ENCODE results near the gene TEX19. TPM values are rescaled to one million over a fixed set of nuclear protein-coding genes. Genes with fewer than 3 reads are reported as not detected.

TEX19 gene
- total RNA-seq, 6 experiments from 2014 or later, result 0.10 to 0.14 TPM; not detected in 4

DNA sequence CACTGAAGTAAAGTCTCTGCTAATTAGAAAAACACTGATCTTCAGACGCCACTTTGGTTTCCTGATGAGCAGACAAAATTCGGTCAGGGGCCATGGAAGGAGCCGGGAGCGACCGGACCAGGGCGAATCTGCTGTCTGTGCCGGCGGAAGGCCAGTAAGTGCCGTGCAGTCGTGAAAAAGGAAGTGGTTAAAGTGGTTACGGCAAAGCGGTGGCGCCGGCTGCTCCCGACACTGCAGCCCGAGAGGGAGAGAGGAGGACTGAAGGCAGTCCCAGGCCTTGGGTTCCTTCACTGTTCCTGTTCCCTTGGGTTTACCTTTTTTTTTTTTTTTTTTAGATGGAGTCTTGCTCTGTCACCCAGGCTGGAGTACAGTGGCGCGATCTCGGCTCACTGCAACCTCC is 41.8 kb downstream of the TEX19 start:
- no peak for TF ChIP-seq CTCF (IDR thresholded peaks at IDR 0.05)
- Mint-ChIP-seq H3K27me3 (ENCODE audit: insufficient read depth) (peaks cover 1% of the 10 kb centered on the region; the same call in 1 of the 2 replicates), H3K36me3 (ENCODE audit: low read depth) (no peaks in the 10 kb centered on the region; the same call in 1 of the 2 replicates), H3K27ac (no peak overlapping the region), H3K9me3 (no peaks in the 10 kb centered on the region), H3K4me1 (ENCODE audit: low read depth) (peaks cover 26% of the 10 kb centered on the region), H3K4me3 (no peak overlapping the region)
- DNase-seq, result no peak

GRCh38 chr17:82402865-82403264 is 43.8 kb downstream of the TEX19 start:
- Mint-ChIP-seq H3K4me3 (no peak overlapping the region), H3K9me3 (no peaks in the 10 kb centered on the region), H3K36me3 (ENCODE audit: low read depth) (no peaks in the 10 kb centered on the region; the same call in 1 of the 2 replicates), H3K4me1 (ENCODE audit: low read depth) (peaks cover 18% of the 10 kb centered on the region), H3K27me3 (ENCODE audit: insufficient read depth) (peaks cover 1% of the 10 kb centered on the region; the same call in 1 of the 2 replicates), H3K27ac (no peak overlapping the region)
- no peak for TF ChIP-seq CTCF (IDR thresholded peaks at IDR 0.05)
- no peak for DNase-seq

DNA sequence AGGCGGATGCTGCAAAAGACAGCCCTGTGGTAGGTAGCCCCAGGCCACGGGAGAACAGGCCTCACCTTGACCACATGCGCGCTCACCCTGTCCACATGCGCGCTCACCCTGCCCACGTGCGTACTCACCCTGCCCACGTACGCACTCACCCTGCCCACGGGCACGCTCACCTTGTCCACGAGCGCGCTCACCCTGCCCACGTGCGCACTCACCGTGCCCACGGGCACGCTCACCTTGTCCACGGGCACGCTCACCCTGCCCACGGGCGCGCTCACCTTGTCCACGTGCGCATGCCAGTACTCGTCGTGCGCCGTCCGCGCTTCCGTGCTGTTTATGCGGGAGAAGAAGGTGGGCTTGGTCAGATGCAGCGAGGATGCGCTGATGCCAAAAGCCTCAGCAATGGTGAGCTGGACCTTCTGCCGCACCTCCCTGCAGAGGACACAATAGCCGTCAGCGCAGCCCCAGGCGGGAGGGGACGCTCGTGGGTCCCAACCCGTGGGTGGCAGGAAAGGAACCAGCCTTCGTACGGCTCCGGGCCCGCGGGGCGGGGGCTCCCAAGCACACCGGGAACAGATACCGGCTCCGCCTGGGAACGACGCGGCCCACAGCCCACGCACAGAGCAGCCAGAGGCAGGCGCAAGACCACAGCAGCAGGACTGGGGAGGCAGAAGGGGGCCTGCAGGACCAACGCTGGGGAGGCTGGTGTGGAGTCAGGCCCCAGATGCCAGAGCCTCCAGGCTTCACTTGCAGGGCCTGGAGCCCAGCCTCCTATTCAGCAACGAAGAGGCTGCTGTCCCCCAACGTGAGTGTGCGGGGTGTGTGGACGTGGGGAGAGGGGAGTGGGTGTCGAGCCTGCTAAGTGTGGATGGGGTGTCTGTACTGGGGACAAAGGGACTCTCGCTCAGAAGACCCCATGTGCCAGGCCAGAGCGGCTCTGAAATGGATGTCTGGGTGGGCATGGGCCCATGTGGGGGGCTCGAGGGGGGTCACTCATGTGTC is 44.9 kb downstream of the TEX19 start:
- TF ChIP-seq CTCF (IDR thresholded peaks at IDR 0.05), result no peak
- H3K4me3 Mint-ChIP-seq, result no peak overlapping the region
- peaks cover 1% of the 10 kb centered on the region; the same call in 1 of the 2 replicates for H3K27me3 Mint-ChIP-seq (ENCODE audit: insufficient read depth)
- DNase-seq, result no peak
- H3K4me1 Mint-ChIP-seq (ENCODE audit: low read depth), result peaks cover 15% of the 10 kb centered on the region
- H3K9me3 Mint-ChIP-seq, result no peaks in the 10 kb centered on the region
- no peaks in the 10 kb centered on the region; the same call in 1 of the 2 replicates for H3K36me3 Mint-ChIP-seq (ENCODE audit: low read depth)
- no peak overlapping the region for H3K27ac Mint-ChIP-seq

DNA sequence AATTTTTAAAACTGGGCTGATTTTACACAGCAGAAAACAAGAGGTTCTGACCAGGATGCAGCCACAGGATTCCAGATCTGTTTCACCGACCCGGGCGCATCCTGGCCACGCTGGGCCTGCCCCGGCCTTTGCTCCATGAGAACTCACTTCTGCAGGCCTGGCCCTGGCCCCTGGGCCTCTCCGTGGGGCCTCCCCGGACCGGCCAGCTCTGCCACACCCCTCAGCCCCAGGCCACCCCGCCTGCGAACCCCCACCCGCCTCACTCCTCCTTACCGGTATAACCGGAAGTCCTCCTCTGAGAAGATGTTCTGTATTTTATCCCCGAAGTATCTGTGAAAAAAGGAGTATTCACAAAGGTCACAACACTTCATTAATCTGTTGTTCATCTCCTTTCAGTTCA is 46.0 kb downstream of the TEX19 start:
- Mint-ChIP-seq H3K4me3 (no peak overlapping the region), H3K27ac (no peak overlapping the region), H3K9me3 (no peaks in the 10 kb centered on the region), H3K27me3 (ENCODE audit: insufficient read depth) (no peaks in the 10 kb centered on the region; the same call in 1 of the 2 replicates), H3K36me3 (ENCODE audit: low read depth) (no peaks in the 10 kb centered on the region; the same call in 1 of the 2 replicates), H3K4me1 (ENCODE audit: low read depth) (peaks cover 6% of the 10 kb centered on the region; the same call in 1 of the 2 replicates)
- TF ChIP-seq CTCF (IDR thresholded peaks at IDR 0.05), result no peak
- DNase-seq, result no peak

GRCh38 chr17:82406131-82406671 is 47.2 kb downstream of the TEX19 start:
- no peak for TF ChIP-seq CTCF (IDR thresholded peaks at IDR 0.05)

More at GRCh38 chr17:82406131-82406671, 47.2 kb downstream of the TEX19 start:
- DNase-seq, result no peak
- H3K4me3 Mint-ChIP-seq, result no peak overlapping the region
- peaks cover 6% of the 10 kb centered on the region; the same call in 1 of the 2 replicates for H3K4me1 Mint-ChIP-seq (ENCODE audit: low read depth)
- no peaks in the 10 kb centered on the region; the same call in 1 of the 2 replicates for H3K27me3 Mint-ChIP-seq (ENCODE audit: insufficient read depth)
- no peaks in the 10 kb centered on the region for H3K9me3 Mint-ChIP-seq
- no peaks in the 10 kb centered on the region for H3K36me3 Mint-ChIP-seq (ENCODE audit: low read depth)
- no peak overlapping the region for H3K27ac Mint-ChIP-seq

Measured in HFFc6 (cell line).